Activated effector memory CD4-positive, alpha-beta T cell treated with Interleukin-2 at 50 U/mL for 16 hours (primary cell): Measurements from ENCODE around the gene IFNL4.
"Not testable (repeated sequence)": the region's sequence is repeated elsewhere in the genome, so short reads cannot be mapped to it uniquely, and the experiment has no call there.

Experiments used
- DNase-seq: peaks from one replicate; pipeline ENCODE4 v3.0.0-alpha.2; 2020

IFNL4 gene

GRCh38 chr19:39219108-39219507, 29.5 kb downstream of the IFNL4 start:
- DNase-seq = not testable (repeated sequence)

- DNase-seq = no peak
Measured at GRCh38 chr19:39218230-39219007, 30.2 kb downstream of the IFNL4 start.

- no peak for DNase-seq
Measured at GRCh38 chr19:39217094-39217493, 31.6 kb downstream of the IFNL4 start.

DNA sequence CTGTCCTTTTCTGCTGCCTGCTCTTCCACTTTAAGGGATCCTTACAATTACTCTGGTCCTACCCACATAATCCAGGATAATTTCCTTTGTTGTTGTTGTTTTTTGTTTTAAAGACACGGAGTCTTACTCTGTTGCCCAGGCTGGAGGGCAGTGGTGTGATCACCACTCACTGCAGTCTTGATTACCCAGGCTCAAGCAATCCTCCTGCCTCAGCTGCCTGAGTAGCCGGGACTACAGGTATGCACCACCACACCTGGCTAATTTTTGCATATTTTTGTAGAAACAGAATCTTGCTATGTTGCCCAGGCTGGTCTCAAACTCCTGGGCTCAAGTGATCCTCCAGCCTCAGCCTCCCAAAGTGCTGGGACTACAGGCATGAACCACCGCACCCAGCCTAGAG, 33.3 kb downstream of the IFNL4 start:
- DNase-seq = not testable (repeated sequence)

DNA sequence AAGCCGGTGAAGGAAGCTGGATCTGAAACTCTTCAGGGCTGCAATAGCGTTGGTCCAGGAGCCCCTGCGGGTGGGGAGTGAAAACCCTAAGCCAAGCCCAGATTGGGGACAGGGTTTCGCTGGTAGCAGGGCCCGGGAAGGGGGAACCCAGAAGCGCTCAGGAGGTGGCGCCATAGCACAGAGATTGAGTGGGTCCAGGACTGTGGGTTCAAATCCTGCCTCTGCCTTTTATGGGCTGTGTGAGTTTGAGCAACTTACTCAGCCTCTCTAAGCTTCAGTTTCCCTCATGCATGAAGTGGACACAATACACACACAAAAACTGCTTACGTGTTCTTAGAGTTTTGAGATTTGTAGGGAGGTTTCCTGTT, 36.3 kb downstream of the IFNL4 start:
- peak; percentile 46 for DNase-seq

DNA sequence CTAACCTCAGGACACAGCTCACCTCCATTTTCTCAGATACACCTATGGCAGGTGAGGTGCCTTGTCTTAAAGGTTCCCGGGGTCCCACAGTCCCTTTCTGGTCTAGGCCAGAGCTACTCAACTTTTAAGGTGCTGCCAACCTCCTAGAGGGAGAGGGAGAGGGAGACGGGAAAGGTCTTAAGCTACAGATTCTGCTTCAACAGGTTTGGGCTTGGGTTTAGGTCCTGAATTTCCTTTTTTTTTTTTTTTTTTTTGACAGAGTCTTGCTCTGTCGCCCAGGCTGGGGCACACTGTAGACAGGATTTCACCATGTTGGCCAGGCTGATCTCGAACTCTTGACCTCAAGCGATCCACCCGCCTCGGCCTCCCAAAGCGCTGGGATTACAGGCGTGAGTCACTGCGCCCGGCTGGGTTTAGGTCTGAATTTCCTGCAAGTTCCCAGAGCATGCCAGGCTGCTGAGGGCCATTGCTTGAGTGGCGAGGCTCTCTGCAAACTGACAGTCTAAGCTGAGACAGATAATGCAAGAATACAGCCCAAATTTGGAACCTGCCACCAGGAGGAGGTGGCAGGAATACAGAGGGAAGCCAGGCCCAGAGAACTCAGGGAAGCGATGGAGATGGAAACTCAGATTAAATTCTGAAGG, 36.8 kb downstream of the IFNL4 start:
- no peak for DNase-seq

- no peak for DNase-seq
Measured at GRCh38 chr19:39209196-39209595, 39.5 kb downstream of the IFNL4 start.

DNA sequence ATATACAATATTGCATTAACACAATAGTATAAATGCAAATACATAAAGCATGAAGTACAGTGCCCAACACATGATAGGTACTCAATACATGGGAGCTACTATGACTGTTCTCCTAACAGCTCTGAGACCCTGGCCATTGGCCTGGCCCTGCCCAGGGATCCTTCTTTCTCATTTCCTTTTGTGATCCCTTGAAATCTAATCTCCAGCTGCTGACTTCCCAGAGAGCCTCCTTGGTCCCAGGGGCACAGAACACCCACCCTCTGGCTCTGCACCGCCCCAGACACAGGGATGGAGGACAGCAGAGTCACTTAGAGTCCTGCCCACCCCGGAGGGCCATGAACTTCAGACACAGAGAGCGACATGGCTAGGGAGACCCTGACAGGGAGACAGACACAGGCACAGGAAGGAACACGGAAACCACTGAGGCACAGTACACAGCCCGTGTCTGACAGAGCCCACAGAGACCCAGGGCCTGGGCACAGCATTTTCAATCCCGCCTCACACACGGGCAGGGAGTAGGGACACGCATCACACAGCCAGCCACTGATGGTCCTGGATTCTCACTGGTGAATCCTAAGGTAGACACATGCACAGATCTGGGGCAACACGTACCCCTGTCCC, 40.4 kb downstream of the IFNL4 start:
- DNase-seq = no peak

GRCh38 chr19:39207293-39207836, 41.3 kb downstream of the IFNL4 start:
- no peak for DNase-seq

DNA sequence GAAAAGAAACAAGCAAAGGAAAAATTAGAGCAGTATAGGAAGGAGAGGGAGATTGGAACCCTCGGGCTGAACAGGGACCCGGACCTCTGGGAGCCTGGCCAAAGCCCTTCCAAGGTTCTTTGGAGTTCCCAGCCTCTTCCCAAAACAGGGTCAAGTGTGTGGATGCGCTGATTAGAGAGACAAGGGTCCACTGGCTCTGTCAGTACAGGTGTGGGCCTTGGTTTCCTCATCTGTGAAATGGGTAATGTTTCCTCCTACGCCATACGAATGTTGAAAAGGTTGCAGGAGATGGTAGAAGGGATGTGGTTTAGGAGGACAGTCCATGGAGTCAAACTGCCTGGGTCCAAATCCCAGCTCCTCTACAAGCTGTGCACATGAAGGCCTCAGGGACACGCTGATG, 42.5 kb downstream of the IFNL4 start:
- DNase-seq = no peak

DNA sequence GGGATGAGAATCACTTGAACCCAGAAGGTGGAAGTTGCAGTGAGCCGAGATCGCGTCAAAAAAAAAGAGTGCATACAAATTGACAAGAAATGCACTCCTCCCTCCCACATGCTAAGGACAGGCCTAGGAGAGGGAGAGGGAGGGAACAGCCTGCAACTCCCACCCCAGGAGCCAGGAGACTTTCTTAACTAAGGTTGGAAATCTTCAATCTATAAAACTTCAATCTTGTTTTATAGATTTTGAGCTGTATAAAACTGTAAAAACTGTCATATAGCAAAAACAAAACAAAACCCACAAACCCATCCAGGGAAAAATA, 43.2 kb downstream of the IFNL4 start:
- DNase-seq = no peak

GRCh38 chr19:39203372-39204341, 45.0 kb downstream of the IFNL4 start, which contains the start of gene SYCN:
TSS of gene SYCN (minus strand) at chr19:39204263. CDS start at chr19:39204254, 9 bp downstream.
- DNase-seq = no peak

DNA sequence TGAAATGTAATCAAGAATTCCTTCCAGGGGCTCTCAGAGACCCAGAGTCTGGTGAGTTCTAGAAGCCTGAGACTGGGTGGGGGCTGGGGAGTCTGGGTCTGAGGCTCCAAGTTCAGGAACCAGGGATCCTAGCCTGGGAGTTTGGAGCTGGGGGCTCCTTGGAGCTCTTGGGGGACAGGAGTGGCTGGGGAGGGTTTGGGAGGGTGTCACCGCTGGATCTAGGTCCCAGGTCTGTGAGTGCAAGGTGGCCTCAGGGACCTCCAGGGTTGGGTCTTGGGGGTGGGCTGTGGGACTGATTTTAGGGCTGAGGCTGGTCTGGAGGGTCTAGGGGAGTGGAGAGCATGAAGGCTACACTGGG, 45.7 kb downstream of the IFNL4 start:
- no peak for DNase-seq

DNA sequence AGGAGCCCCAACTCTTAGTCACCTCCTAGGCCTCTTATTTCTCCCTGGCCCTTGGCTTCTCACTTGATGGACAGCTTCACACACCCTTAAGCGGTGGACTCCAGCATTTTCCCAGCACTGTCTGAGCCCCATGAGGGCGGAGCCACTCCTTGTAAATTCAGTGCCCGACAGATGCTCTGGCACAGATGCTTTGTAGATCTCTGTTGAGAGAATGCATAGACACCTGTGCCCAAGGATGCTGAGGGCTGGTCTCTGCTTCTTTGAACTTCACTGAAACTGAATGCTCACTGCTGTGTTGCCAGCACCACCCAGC, 47.9 kb downstream of the IFNL4 start:
- DNase-seq = no peak

GRCh38 chr19:39200066-39200802, 48.4 kb downstream of the IFNL4 start:
- DNase-seq = no peak

- no peak for DNase-seq
Measured at GRCh38 chr19:39199025-39199424, 49.6 kb downstream of the IFNL4 start.

- DNase-seq = no peak
Measured at GRCh38 chr19:39197808-39198207, 50.8 kb downstream of the IFNL4 start.

- DNase-seq = no peak
Measured at GRCh38 chr19:39196860-39197562, 51.6 kb downstream of the IFNL4 start, which contains the start of gene NCCRP1. TSS of gene NCCRP1 (plus strand) at chr19:39196964. CDS start at chr19:39196983, 19 bp downstream.

- DNase-seq = no peak
Measured at GRCh38 chr19:39196320-39196719, 52.3 kb downstream of the IFNL4 start.
